ENCODE measurements around the gene EFCAB12. TPM values are rescaled to one million over a fixed set of nuclear protein-coding genes. Genes with fewer than 3 reads are reported as not detected.
A peak's percentile ranks its signal among the peaks of the same experiment; 100 is the strongest.

The EFCAB12 gene
- total RNA-seq, 1 experiment from 2014 or later = 0.71 TPM

DNA sequence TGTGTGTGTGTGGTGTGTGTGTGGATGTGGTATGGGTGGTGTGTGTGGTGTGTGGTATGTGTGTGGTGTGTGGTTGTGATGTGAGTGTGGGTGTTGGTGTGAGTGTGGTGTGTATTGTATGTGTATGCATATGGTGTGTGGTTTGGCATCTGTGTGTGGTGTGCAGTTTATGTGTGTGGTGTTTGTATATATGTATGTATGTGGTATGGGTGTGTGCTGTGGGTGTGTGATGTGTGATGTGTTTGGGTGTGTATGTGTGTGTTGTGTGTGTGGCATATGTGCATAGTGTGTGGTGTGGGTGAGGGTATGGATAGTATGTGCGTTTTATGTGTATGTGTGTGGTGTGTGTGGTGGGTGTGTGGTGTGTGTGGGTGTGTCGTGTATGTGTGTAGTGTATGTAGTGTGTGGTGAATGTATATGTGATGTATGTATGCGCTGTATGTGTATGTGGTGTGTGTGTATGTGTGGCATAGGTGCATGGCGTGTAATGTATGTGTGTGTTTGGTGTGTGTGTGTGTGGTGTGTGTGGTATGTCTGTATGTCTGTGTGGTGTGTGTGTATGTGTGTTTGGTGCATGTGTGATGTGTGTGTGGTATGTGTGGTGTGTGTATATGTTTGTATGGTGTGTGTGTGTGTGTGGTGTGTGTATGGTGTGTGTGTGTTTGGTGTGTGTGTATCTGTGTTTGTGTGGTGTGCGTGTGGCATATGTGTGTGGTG is 58.0 kb downstream of the EFCAB12 start:
- ChIA-PET CTCF (no interaction called here), POLR2A (ENCODE audit: low non-redundant PET) (no interaction called here)
- Histone ChIP-seq H3K4me1 (ENCODE audit: insufficient read depth, low read length, poor library complexity, severe bottlenecking) (no peaks in the 10 kb centered on the region), H3K27me3 (replicated peaks; ENCODE audit: insufficient read depth, low read depth, low read length, poor library complexity) (no peaks in the 10 kb centered on the region), H3K27ac (ENCODE audit: low read depth, low read length, poor library complexity, severe bottlenecking) (no peak overlapping the region), H3K36me3 (ENCODE audit: insufficient read depth, low read length, poor library complexity, severe bottlenecking) (no peaks in the 10 kb centered on the region), H3K9me3 (ENCODE audit: low read depth, low read length, poor library complexity, severe bottlenecking) (no peaks in the 10 kb centered on the region), H3K4me3 (ENCODE audit: low read depth, low read length, poor library complexity, severe bottlenecking) (no peak overlapping the region)
- DNase-seq (ENCODE audit: low spot score) = no peak
- no peak for TF ChIP-seq CTCF (conservative IDR thresholded peaks at IDR 0.05; ENCODE audit: low read depth, low read length)
- no peak for TF ChIP-seq EZH2 (IDR thresholded peaks at IDR 0.05; ENCODE audit: borderline replicate concordance, low read depth, low read length, poor library complexity, severe bottlenecking)
- intact Hi-C loops (cut with micrococcal nuclease; ENCODE audit: unreplicated experiment) = no loop called here
- BruUV-seq (replicated peaks) = no TSS peak

DNA sequence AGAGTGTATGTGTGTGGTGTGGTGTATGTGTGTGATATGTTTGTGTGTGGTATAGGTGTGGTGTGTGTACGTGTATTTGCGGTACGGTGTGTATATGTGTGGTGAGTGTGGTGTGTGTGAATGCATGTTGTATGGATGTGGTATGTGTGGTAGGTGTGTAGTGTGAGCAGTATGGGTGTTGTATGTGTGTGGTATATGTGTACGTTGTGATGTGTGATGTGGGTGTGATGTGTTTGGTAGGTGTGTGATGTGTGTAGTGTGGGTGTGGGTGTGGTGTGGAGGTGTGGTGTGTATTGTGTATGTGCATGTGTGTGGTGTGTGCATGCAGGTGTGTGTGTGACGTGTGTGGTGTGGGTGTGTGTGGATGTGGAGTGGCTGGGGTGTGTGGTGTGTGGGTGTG is 58.7 kb downstream of the EFCAB12 start:
- intact Hi-C loops (cut with micrococcal nuclease; ENCODE audit: unreplicated experiment) = no loop called here
- no peaks in the 10 kb centered on the region for H3K4me1 ChIP-seq (ENCODE audit: insufficient read depth, low read length, poor library complexity, severe bottlenecking)
- BruUV-seq (replicated peaks) = TSS peak; percentile 20
- ChIA-PET CTCF (no interaction called here), POLR2A (ENCODE audit: low non-redundant PET) (no interaction called here)
- no peaks in the 10 kb centered on the region for H3K27me3 ChIP-seq (replicated peaks; ENCODE audit: insufficient read depth, low read depth, low read length, poor library complexity)
- H3K9me3 ChIP-seq (ENCODE audit: low read depth, low read length, poor library complexity, severe bottlenecking) = no peaks in the 10 kb centered on the region
- no peak for DNase-seq (ENCODE audit: low spot score)
- no peak overlapping the region for H3K27ac ChIP-seq (ENCODE audit: low read depth, low read length, poor library complexity, severe bottlenecking)
- TF ChIP-seq EZH2 (IDR thresholded peaks at IDR 0.05; ENCODE audit: borderline replicate concordance, low read depth, low read length, poor library complexity, severe bottlenecking) (no peak), CTCF (conservative IDR thresholded peaks at IDR 0.05; ENCODE audit: low read depth, low read length) (no peak)
- no peaks in the 10 kb centered on the region for H3K36me3 ChIP-seq (ENCODE audit: insufficient read depth, low read length, poor library complexity, severe bottlenecking)
- no peak overlapping the region for H3K4me3 ChIP-seq (ENCODE audit: low read depth, low read length, poor library complexity, severe bottlenecking)

- Histone ChIP-seq H3K27me3 (replicated peaks; ENCODE audit: insufficient read depth, low read depth, low read length, poor library complexity) (no peaks in the 10 kb centered on the region), H3K4me3 (ENCODE audit: low read depth, low read length, poor library complexity, severe bottlenecking) (no peak overlapping the region), H3K27ac (ENCODE audit: low read depth, low read length, poor library complexity, severe bottlenecking) (no peak overlapping the region), H3K36me3 (ENCODE audit: insufficient read depth, low read length, poor library complexity, severe bottlenecking) (no peaks in the 10 kb centered on the region), H3K9me3 (ENCODE audit: low read depth, low read length, poor library complexity, severe bottlenecking) (no peaks in the 10 kb centered on the region), H3K4me1 (ENCODE audit: insufficient read depth, low read length, poor library complexity, severe bottlenecking) (no peaks in the 10 kb centered on the region)
- DNase-seq (ENCODE audit: low spot score) = no peak
- intact Hi-C loops (cut with micrococcal nuclease; ENCODE audit: unreplicated experiment) = no loop called here
- BruUV-seq (replicated peaks) = no TSS peak
- ChIA-PET POLR2A (ENCODE audit: low non-redundant PET) (no interaction called here), CTCF (no interaction called here)
- TF ChIP-seq CTCF (conservative IDR thresholded peaks at IDR 0.05; ENCODE audit: low read depth, low read length) (no peak), EZH2 (IDR thresholded peaks at IDR 0.05; ENCODE audit: borderline replicate concordance, low read depth, low read length, poor library complexity, severe bottlenecking) (no peak)
Measured at GRCh38 chr3:129367821-129368220, 60.6 kb downstream of the EFCAB12 start.

All from A673 (cell line).